ENCODE data around the gene CRTC3. TPM values are rescaled to one million over a fixed set of nuclear protein-coding genes. Genes with fewer than 3 reads are reported as not detected.

CRTC3 gene
- total RNA-seq, 1 experiment from 2014 or later, result 27.7 TPM

DNA sequence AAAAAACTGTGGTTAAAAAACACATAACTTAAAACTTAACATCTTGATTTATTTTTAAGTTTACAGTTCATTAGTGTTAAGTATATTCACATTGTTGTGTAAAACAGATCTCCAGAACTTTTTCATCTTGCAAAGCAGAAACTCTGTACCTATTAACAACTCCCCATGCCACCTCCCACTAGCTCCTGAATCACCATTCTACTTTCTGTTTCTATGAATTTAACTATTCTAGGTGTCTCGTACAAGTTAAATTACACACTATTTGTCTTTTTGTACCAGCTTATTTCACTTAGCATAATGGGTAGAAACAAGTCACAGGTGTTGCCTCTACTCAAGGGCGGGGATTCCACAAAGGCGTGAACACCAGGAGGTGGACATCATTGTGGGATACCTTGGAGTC, 43.2 kb downstream of the CRTC3 start:
- Histone ChIP-seq H3K27me3 (ENCODE audit: low read length) (no peaks in the 10 kb centered on the region), H4K20me1 (ENCODE audit: insufficient read depth, low read depth, low read length) (no peaks in the 10 kb centered on the region), H3K9me2 (replicated peaks; ENCODE audit: insufficient read depth, low read length) (no peaks in the 10 kb centered on the region), H3K4me1 (ENCODE audit: low read length) (peaks cover 23% of the 10 kb centered on the region), H3K9ac (ENCODE audit: low read length) (no peak overlapping the region), H3K79me2 (ENCODE audit: low read length) (peaks cover 79% of the 10 kb centered on the region), H3K4me2 (ENCODE audit: low read depth, low read length, poor library complexity, severe bottlenecking) (no peak overlapping the region), H3K9me3 (ENCODE audit: low read length) (no peaks in the 10 kb centered on the region), H3K4me3 (ENCODE audit: low read length) (no peak overlapping the region), H3K27ac (ENCODE audit: low read length) (no peak overlapping the region), H3K36me3 (ENCODE audit: insufficient read depth, low read length) (no peaks in the 10 kb centered on the region), H2AFZ (ENCODE audit: low read length) (no peak overlapping the region)
- DNase-seq, result no peak

- H3K9ac ChIP-seq (ENCODE audit: low read length), result no peak overlapping the region
- H3K79me2 ChIP-seq (ENCODE audit: low read length), result peaks cover 89% of the 10 kb centered on the region
- H3K36me3 ChIP-seq (ENCODE audit: insufficient read depth, low read length), result no peaks in the 10 kb centered on the region
- no peaks in the 10 kb centered on the region for H4K20me1 ChIP-seq (ENCODE audit: insufficient read depth, low read depth, low read length)
- no peak for DNase-seq
- no peak overlapping the region for H3K4me2 ChIP-seq (ENCODE audit: low read depth, low read length, poor library complexity, severe bottlenecking)
- no peaks in the 10 kb centered on the region for H3K9me3 ChIP-seq (ENCODE audit: low read length)
- H3K27ac ChIP-seq (ENCODE audit: low read length), result no peak overlapping the region
- H3K4me3 ChIP-seq (ENCODE audit: low read length), result no peak overlapping the region
- no peak overlapping the region for H2AFZ ChIP-seq (ENCODE audit: low read length)
- no peaks in the 10 kb centered on the region for H3K27me3 ChIP-seq (ENCODE audit: low read length)
- peaks cover 23% of the 10 kb centered on the region for H3K4me1 ChIP-seq (ENCODE audit: low read length)
- H3K9me2 ChIP-seq (replicated peaks; ENCODE audit: insufficient read depth, low read length), result no peaks in the 10 kb centered on the region
Observed at GRCh38 chr15:90576711-90577389, 47.1 kb downstream of the CRTC3 start.

DNA sequence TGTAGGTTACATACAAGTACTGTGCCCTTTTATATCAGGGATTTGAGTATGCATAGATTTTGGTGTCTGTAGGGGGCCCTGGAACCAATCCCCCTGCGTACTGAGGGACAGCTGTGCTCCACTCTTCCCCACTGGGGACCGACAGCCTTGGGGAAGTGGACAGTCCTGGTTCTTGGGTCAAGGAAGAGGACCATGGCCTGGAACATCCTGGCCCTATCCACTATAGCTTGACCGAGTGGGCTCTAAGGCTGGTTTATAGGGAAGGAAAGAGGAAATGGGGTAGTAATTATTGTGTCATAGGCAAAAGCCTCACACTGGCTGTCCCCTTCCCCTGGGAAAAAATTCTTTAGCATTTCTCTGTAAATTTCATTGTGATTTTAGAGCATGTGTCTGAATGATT, 49.5 kb downstream of the CRTC3 start:
- no peaks in the 10 kb centered on the region for H3K27me3 ChIP-seq (ENCODE audit: low read length)
- H3K27ac ChIP-seq (ENCODE audit: low read length), result no peak overlapping the region
- no peak overlapping the region for H3K4me2 ChIP-seq (ENCODE audit: low read depth, low read length, poor library complexity, severe bottlenecking)
- H3K9me3 ChIP-seq (ENCODE audit: low read length), result no peaks in the 10 kb centered on the region
- DNase-seq, result no peak
- peaks cover 85% of the 10 kb centered on the region for H3K79me2 ChIP-seq (ENCODE audit: low read length)
- no peak overlapping the region for H2AFZ ChIP-seq (ENCODE audit: low read length)
- H3K4me1 ChIP-seq (ENCODE audit: low read length), result peaks cover 28% of the 10 kb centered on the region
- H3K36me3 ChIP-seq (ENCODE audit: insufficient read depth, low read length), result no peaks in the 10 kb centered on the region
- no peak overlapping the region for H3K4me3 ChIP-seq (ENCODE audit: low read length)
- H3K9ac ChIP-seq (ENCODE audit: low read length), result no peak overlapping the region
- no peaks in the 10 kb centered on the region for H4K20me1 ChIP-seq (ENCODE audit: insufficient read depth, low read depth, low read length)
- H3K9me2 ChIP-seq (replicated peaks; ENCODE audit: insufficient read depth, low read length), result no peaks in the 10 kb centered on the region

DNA sequence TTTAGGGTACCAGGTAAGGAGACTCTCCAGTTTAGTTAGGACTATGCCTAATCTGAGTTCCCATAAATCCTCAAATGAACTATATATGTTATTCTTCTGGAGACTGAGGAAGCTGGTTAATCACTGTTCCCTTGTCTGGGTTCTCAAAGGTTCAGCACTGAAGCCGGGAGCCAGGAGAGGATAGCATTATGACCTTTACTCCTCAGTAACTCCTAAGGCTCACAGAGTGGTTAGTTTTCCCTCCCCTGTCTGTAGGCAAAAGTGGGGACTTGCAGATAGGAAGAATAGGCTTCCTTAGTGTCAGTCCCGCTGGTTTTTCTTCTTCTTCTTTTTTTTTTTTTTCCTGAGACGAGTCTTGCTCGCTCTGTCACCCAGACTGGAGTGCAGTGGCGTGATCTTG, 50.4 kb downstream of the CRTC3 start:
- H3K4me1 ChIP-seq (ENCODE audit: low read length), result peaks cover 28% of the 10 kb centered on the region
- H3K36me3 ChIP-seq (ENCODE audit: insufficient read depth, low read length), result no peaks in the 10 kb centered on the region

DNA sequence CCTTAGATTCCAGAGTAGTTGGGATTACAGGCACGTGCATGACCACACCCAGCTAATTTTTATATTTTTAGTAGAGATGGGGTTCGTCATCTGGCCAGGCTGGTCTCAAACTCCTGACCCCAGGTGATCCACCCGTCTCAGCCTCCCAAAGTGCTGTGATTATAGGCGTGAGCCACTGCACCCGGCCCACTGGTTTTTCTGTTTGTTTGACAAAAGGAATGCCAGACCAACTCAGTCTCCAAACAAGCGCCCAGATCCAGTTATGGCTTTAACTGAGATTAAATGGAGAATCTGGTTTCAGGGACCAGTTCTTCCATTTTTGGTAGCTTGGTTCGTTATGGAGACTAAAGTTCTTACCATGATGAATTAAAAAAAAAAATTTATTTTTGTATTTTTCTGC, 50.8 kb downstream of the CRTC3 start:
- H3K79me2 ChIP-seq (ENCODE audit: low read length), result peaks cover 84% of the 10 kb centered on the region
- H2AFZ ChIP-seq (ENCODE audit: low read length), result no peak overlapping the region
- H3K4me1 ChIP-seq (ENCODE audit: low read length), result peaks cover 28% of the 10 kb centered on the region
- no peaks in the 10 kb centered on the region for H3K36me3 ChIP-seq (ENCODE audit: insufficient read depth, low read length)
- H3K9me3 ChIP-seq (ENCODE audit: low read length), result no peaks in the 10 kb centered on the region
- no peaks in the 10 kb centered on the region for H3K9me2 ChIP-seq (replicated peaks; ENCODE audit: insufficient read depth, low read length)
- H3K9ac ChIP-seq (ENCODE audit: low read length), result no peak overlapping the region
- H3K4me2 ChIP-seq (ENCODE audit: low read depth, low read length, poor library complexity, severe bottlenecking), result no peak overlapping the region
- H3K27ac ChIP-seq (ENCODE audit: low read length), result no peak overlapping the region
- H3K27me3 ChIP-seq (ENCODE audit: low read length), result no peaks in the 10 kb centered on the region
- no peak for DNase-seq
- H4K20me1 ChIP-seq (ENCODE audit: insufficient read depth, low read depth, low read length), result no peaks in the 10 kb centered on the region
- no peak overlapping the region for H3K4me3 ChIP-seq (ENCODE audit: low read length)

More for the DNA sequence above, 50.4 kb downstream of the CRTC3 start:
- no peak for DNase-seq
- no peak overlapping the region for H3K27ac ChIP-seq (ENCODE audit: low read length)
- H3K4me3 ChIP-seq (ENCODE audit: low read length), result no peak overlapping the region
- no peak overlapping the region for H3K4me2 ChIP-seq (ENCODE audit: low read depth, low read length, poor library complexity, severe bottlenecking)
- no peaks in the 10 kb centered on the region for H3K27me3 ChIP-seq (ENCODE audit: low read length)
- peaks cover 85% of the 10 kb centered on the region for H3K79me2 ChIP-seq (ENCODE audit: low read length)
- H4K20me1 ChIP-seq (ENCODE audit: insufficient read depth, low read depth, low read length), result no peaks in the 10 kb centered on the region
- H3K9me3 ChIP-seq (ENCODE audit: low read length), result no peaks in the 10 kb centered on the region
- no peaks in the 10 kb centered on the region for H3K9me2 ChIP-seq (replicated peaks; ENCODE audit: insufficient read depth, low read length)
- H3K9ac ChIP-seq (ENCODE audit: low read length), result no peak overlapping the region
- H2AFZ ChIP-seq (ENCODE audit: low read length), result no peak overlapping the region

DNA sequence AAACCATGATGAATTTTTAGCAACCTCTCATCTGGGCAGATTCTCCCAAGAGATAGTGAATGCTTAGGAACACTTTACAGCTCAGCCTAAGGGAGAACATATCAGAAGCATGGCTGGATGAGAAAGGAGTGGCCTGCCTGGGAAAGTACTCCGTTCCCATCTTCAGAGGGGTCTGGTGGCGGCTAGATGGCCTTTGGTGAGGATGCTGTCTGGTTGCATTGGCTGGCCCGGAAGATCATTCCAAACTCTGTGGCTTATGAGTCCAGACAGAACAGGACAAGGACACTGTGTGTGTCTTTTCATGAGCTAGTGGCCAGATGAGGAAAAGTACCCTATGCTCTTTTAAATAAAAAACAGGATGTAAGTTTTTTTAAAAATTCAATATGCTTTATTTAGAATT, 51.2 kb downstream of the CRTC3 start:
- no peak overlapping the region for H3K9ac ChIP-seq (ENCODE audit: low read length)
- 0 out of 2 replicates have a peak overlapping the region, but pooled peaks have one; percentile 28 for H3K27ac ChIP-seq (ENCODE audit: low read length)
- H3K79me2 ChIP-seq (ENCODE audit: low read length), result peaks cover 84% of the 10 kb centered on the region
- peaks cover 32% of the 10 kb centered on the region for H3K4me1 ChIP-seq (ENCODE audit: low read length)
- no peak for DNase-seq
- no peaks in the 10 kb centered on the region for H3K9me3 ChIP-seq (ENCODE audit: low read length)
- H2AFZ ChIP-seq (ENCODE audit: low read length), result no peak overlapping the region
- no peaks in the 10 kb centered on the region for H3K9me2 ChIP-seq (replicated peaks; ENCODE audit: insufficient read depth, low read length)
- no peaks in the 10 kb centered on the region for H4K20me1 ChIP-seq (ENCODE audit: insufficient read depth, low read depth, low read length)
- H3K4me2 ChIP-seq (ENCODE audit: low read depth, low read length, poor library complexity, severe bottlenecking), result no peak overlapping the region
- no peaks in the 10 kb centered on the region for H3K27me3 ChIP-seq (ENCODE audit: low read length)
- no peaks in the 10 kb centered on the region for H3K36me3 ChIP-seq (ENCODE audit: insufficient read depth, low read length)
- H3K4me3 ChIP-seq (ENCODE audit: low read length), result no peak overlapping the region

- peak; percentile 50 for DNase-seq
- H2AFZ ChIP-seq (ENCODE audit: low read length), result no peak overlapping the region
- H3K4me1 ChIP-seq (ENCODE audit: low read length), result peaks cover 41% of the 10 kb centered on the region
Observed at GRCh38 chr15:90581771-90582352, 52.1 kb downstream of the CRTC3 start.

DNA sequence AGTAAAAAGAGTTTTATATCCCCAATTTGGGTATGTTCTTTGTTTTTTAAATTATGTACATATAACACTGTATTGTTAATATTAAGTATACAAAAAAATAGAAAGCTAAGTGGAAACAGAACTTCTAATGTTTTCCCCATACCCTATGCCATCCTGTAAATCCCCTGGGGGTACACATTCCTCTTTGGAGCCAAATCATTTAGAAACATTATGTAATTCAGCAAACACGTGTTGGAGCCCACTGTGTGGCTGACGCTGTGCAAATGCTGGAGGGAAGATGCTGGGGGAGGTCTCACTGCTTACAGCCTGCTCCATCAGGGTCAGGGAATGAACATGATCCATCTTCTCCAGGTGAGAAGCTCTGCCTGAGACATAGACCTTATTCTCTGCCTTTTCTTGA, 52.8 kb downstream of the CRTC3 start:
- Histone ChIP-seq H3K79me2 (ENCODE audit: low read length) (peaks cover 80% of the 10 kb centered on the region), H3K9me3 (ENCODE audit: low read length) (no peaks in the 10 kb centered on the region), H4K20me1 (ENCODE audit: insufficient read depth, low read depth, low read length) (no peaks in the 10 kb centered on the region), H3K9me2 (replicated peaks; ENCODE audit: insufficient read depth, low read length) (no peaks in the 10 kb centered on the region), H2AFZ (ENCODE audit: low read length) (no peak overlapping the region), H3K27me3 (ENCODE audit: low read length) (no peaks in the 10 kb centered on the region), H3K9ac (ENCODE audit: low read length) (no peak overlapping the region), H3K4me2 (ENCODE audit: low read depth, low read length, poor library complexity, severe bottlenecking) (no peak overlapping the region), H3K4me3 (ENCODE audit: low read length) (no peak overlapping the region), H3K4me1 (ENCODE audit: low read length) (peaks cover 46% of the 10 kb centered on the region), H3K27ac (ENCODE audit: low read length) (no peak overlapping the region; the same call in 1 of the 2 replicates), H3K36me3 (ENCODE audit: insufficient read depth, low read length) (no peaks in the 10 kb centered on the region)
- no peak for DNase-seq

More at GRCh38 chr15:90581771-90582352, 52.1 kb downstream of the CRTC3 start:
- Histone ChIP-seq H3K9ac (ENCODE audit: low read length) (no peak overlapping the region), H4K20me1 (ENCODE audit: insufficient read depth, low read depth, low read length) (no peaks in the 10 kb centered on the region), H3K27me3 (ENCODE audit: low read length) (no peaks in the 10 kb centered on the region), H3K36me3 (ENCODE audit: insufficient read depth, low read length) (no peaks in the 10 kb centered on the region), H3K79me2 (ENCODE audit: low read length) (peaks cover 82% of the 10 kb centered on the region), H3K4me2 (ENCODE audit: low read depth, low read length, poor library complexity, severe bottlenecking) (no peak overlapping the region), H3K27ac (ENCODE audit: low read length) (peak overlapping the region; percentile 22; the same call in 1 of the 2 replicates), H3K4me3 (ENCODE audit: low read length) (no peak overlapping the region), H3K9me3 (ENCODE audit: low read length) (no peaks in the 10 kb centered on the region), H3K9me2 (replicated peaks; ENCODE audit: insufficient read depth, low read length) (no peaks in the 10 kb centered on the region)
